ENCODE measurements around the gene RPS6KA5.
"Not testable (repeated sequence)": the region's sequence is repeated elsewhere in the genome, so short reads cannot be mapped to it uniquely, and the experiment has no call there.

Gene RPS6KA5

GRCh38 chr14:91067186-91067585 lies 6.7 kb upstream of the RPS6KA5 start:
- DNase-seq (ENCODE audit: low read depth in 2 of 2): no peak

- DNase-seq (ENCODE audit: low read depth in 2 of 2): no peak
Observed at GRCh38 chr14:91065266-91065665, 4.8 kb upstream of the RPS6KA5 start.

- no peak for DNase-seq (ENCODE audit: low read depth in 2 of 2)
Observed at GRCh38 chr14:91063119-91063518, 2.7 kb upstream of the RPS6KA5 start.

GRCh38 chr14:91062600-91062999 lies 2.2 kb upstream of the RPS6KA5 start:
- no peak for DNase-seq (ENCODE audit: low read depth in 2 of 2)

- DNase-seq (ENCODE audit: low read depth in 2 of 2): no peak
Observed at GRCh38 chr14:91061056-91061887, 831 bp upstream of the RPS6KA5 start.

- peak; percentile 16 to 36 for DNase-seq (ENCODE audit: low read depth in 2 of 2)
Observed at GRCh38 chr14:91059576-91060350, 678 bp downstream of the RPS6KA5 start.

GRCh38 chr14:91058042-91058581 lies 2.3 kb downstream of the RPS6KA5 start:
- no peak for DNase-seq (ENCODE audit: low read depth in 2 of 2)

GRCh38 chr14:91056361-91056760 lies 4.1 kb downstream of the RPS6KA5 start:
- DNase-seq (ENCODE audit: low read depth in 2 of 2): no peak

GRCh38 chr14:91055016-91055415 lies 5.4 kb downstream of the RPS6KA5 start:
- DNase-seq (ENCODE audit: low read depth in 2 of 2): no peak

GRCh38 chr14:91048676-91049075 lies 11.8 kb downstream of the RPS6KA5 start:
- no peak for DNase-seq (ENCODE audit: low read depth in 2 of 2)

GRCh38 chr14:91048265-91048664 lies 12.2 kb downstream of the RPS6KA5 start:
- no peak for DNase-seq (ENCODE audit: low read depth in 2 of 2)

- no peak for DNase-seq (ENCODE audit: low read depth in 2 of 2)
Observed at GRCh38 chr14:91047174-91047753, 13.2 kb downstream of the RPS6KA5 start.

- DNase-seq (ENCODE audit: low read depth in 2 of 2): no peak
Observed at GRCh38 chr14:91046488-91047072, 13.9 kb downstream of the RPS6KA5 start.

- no peak for DNase-seq (ENCODE audit: low read depth in 2 of 2)
Observed at GRCh38 chr14:91041450-91041849, 19.0 kb downstream of the RPS6KA5 start.

- DNase-seq (ENCODE audit: low read depth in 2 of 2): no peak
Observed at GRCh38 chr14:91040545-91040944, 19.9 kb downstream of the RPS6KA5 start.

GRCh38 chr14:91038439-91038838 lies 22.0 kb downstream of the RPS6KA5 start:
- DNase-seq (ENCODE audit: low read depth in 2 of 2): no peak

GRCh38 chr14:91036741-91037469 lies 23.5 kb downstream of the RPS6KA5 start:
- no peak for DNase-seq (ENCODE audit: low read depth in 2 of 2)

GRCh38 chr14:91035855-91036254 lies 24.6 kb downstream of the RPS6KA5 start:
- no peak for DNase-seq (ENCODE audit: low read depth in 2 of 2)

- not testable (repeated sequence) for DNase-seq (ENCODE audit: low read depth in 2 of 2)
Observed at GRCh38 chr14:91034379-91034778, 26.1 kb downstream of the RPS6KA5 start.

- no peak for DNase-seq (ENCODE audit: low read depth in 2 of 2)
Observed at GRCh38 chr14:91032248-91032647, 28.2 kb downstream of the RPS6KA5 start.

GRCh38 chr14:91031666-91032065 lies 28.8 kb downstream of the RPS6KA5 start:
- no peak for DNase-seq (ENCODE audit: low read depth in 2 of 2)

All from stimulated activated CD4-positive, alpha-beta T cell treated with anti-CD3 and anti-CD28 coated beads, Interleukin-12 subunit alpha, Interleukin-12 subunit beta, amount 100 ng/mL, for 24 hours (primary cell).